K562 (cell line): ENCODE measurements around the gene PRTFDC1. TPM values are rescaled to one million over a fixed set of nuclear protein-coding genes. Genes with fewer than 3 reads are reported as not detected.

Experiments
- ATAC-seq: fragments of 200-7000 bp; cut with Tn5 transposase; 3 replicates; pipeline ENCODE4 v1.9.1; 2020; ENCODE audit warnings: moderate library complexity
- BruUV-seq: library from RNA; stranded (reverse); fragments of 400-500 nt; replicated peaks from 2 replicates; lab custom pipeline; 2021; lab: Mats Ljungman, UMichigan
- CTCF ChIA-PET: fragments of 300-600 bp; formaldehyde crosslinking; extraction: SDS; loops from one replicate; lab custom pipeline; 2021; ENCODE audit warnings: low intra/inter-chr PET ratio; lab: Yijun Ruan, JAX
- POLR2A ChIA-PET: fragments of 300-600, 350-650 bp; sonication (Branson Sonifier 250); formaldehyde crosslinking; extraction: SDS; loops from one replicate; lab custom pipeline; 2021; ENCODE audit warnings: antibody characterized with exemption, inconsistent platforms; lab: Yijun Ruan, JAX
- DNase-seq, 4 experiments: peaks; one replicate each; pipeline versions ENCODE4 v3.0.0 to v3.0.0-alpha.2; 2011 to 2018; ENCODE audit warnings: low spot score in 3 of 4, mixed read lengths in 3 of 4; ENCODE audit errors: extremely low read depth in 1 of 4
- FAIRE-seq: peaks from 2 replicates; lab custom pipeline; 2011; peaks lifted over from hg19 to GRCh38; lab: Jason Lieb, UNC
- H2AFZ ChIP-seq: 2 replicates; pipeline ENCODE4 v1.6.0; 2011; ENCODE audit warnings: low read depth, low read length, control low read depth, inconsistent platforms
- H3K27ac ChIP-seq: fragments of 200-600 bp; 3 replicates; pipeline ENCODE4 v1.8.0; 2011; ENCODE audit warnings: low read depth, mild to moderate bottlenecking, control low read depth, inconsistent platforms, low read length, moderate library complexity, mixed read lengths; ENCODE audit errors: extremely low read depth
- H3K27me3 ChIP-seq, 2 experiments: fragments of 300-600 bp in 1 of 2; 2 replicates in 1 of 2; 3 replicates in 1 of 2; pipeline versions ENCODE4 v1.6.0 to v1.8.0; 2011; ENCODE audit warnings: inconsistent platforms in 2 of 2, low read length in 2 of 2, mild to moderate bottlenecking in 1 of 2, mixed read lengths in 1 of 2, moderate library complexity in 1 of 2; ENCODE audit not compliant: control insufficient read depth in 2 of 2, insufficient read depth in 2 of 2
- H3K36me3 ChIP-seq: fragments of 300-600 bp; 3 replicates; pipeline ENCODE4 v1.8.0; 2011; ENCODE audit warnings: mild to moderate bottlenecking, low read length, inconsistent platforms; ENCODE audit not compliant: control insufficient read depth, insufficient read depth
- H3K4me1 ChIP-seq, 2 experiments: fragments of 200-600 bp in 1 of 2; replicated peaks in 1 of 2; 2 replicates in 1 of 2; 3 replicates in 1 of 2; pipeline versions ENCODE4 v1.5.1 to v1.8.0; 2011; ENCODE audit warnings: inconsistent platforms in 2 of 2, low read length in 2 of 2, mild to moderate bottlenecking in 1 of 2, mixed read lengths in 1 of 2, moderate library complexity in 1 of 2; ENCODE audit not compliant: control insufficient read depth in 2 of 2, insufficient read depth in 2 of 2
- H3K4me2 ChIP-seq: 2 replicates; pipeline ENCODE4 v1.6.1; 2011; ENCODE audit warnings: low read length, control low read depth, inconsistent platforms, mixed read lengths; ENCODE audit not compliant: insufficient read depth
- H3K4me3 ChIP-seq: fragments of 200-600 bp; sonication (generic), shearing (Covaris generic); 2 replicates; pipeline ENCODE4 v1.5.1; 2016; ENCODE audit warnings: control low read depth, inconsistent platforms
- H3K79me2 ChIP-seq: fragments of 200-600 bp; 3 replicates; pipeline ENCODE4 v1.8.0; 2011; ENCODE audit warnings: low read length, inconsistent platforms; ENCODE audit not compliant: control insufficient read depth, insufficient read depth
- H3K9ac ChIP-seq, 2 experiments: 2 replicates each; pipeline versions ENCODE4 v1.6.0 to v1.6.1; 2011; ENCODE audit warnings: low read depth in 2 of 2, low read length in 2 of 2, control low read depth in 1 of 2, inconsistent platforms in 1 of 2, mild to moderate bottlenecking in 1 of 2, mixed read lengths in 1 of 2; ENCODE audit not compliant: insufficient read depth in 1 of 2
- H3K9me1 ChIP-seq: one replicate; pipeline ENCODE4 v1.6.0; 2011; ENCODE audit warnings: inconsistent platforms, mild to moderate bottlenecking, low read length, moderate library complexity; ENCODE audit not compliant: control insufficient read depth, insufficient read depth
- H3K9me3 ChIP-seq: replicated peaks from 2 replicates; pipeline ENCODE4 v1.5.1; 2011; ENCODE audit warnings: low read depth, low read length, inconsistent platforms; ENCODE audit not compliant: control insufficient read depth, insufficient read depth
- H4K20me1 ChIP-seq: replicated peaks from 2 replicates; pipeline ENCODE4 v1.6.1; 2011; ENCODE audit warnings: low read length, inconsistent platforms, mixed read lengths; ENCODE audit not compliant: control insufficient read depth, insufficient read depth
- ATF7 ChIP-seq: fragments of 450-650 bp; IDR thresholded peaks from 2 replicates; pipeline ENCODE4 v1.7.1; 2014; ENCODE audit warnings: mild to moderate bottlenecking, moderate library complexity
- CBFB ChIP-seq: sonication (generic); formaldehyde crosslinking; IDR thresholded peaks from 2 replicates; pipeline ENCODE4 v1.4.0; 2020; ENCODE audit warnings: mild to moderate bottlenecking, missing genetic modification reagents
- ELK1 ChIP-seq: sonication (generic); formaldehyde crosslinking; IDR thresholded peaks from 2 replicates; pipeline ENCODE4 v1.8.1; 2022; ENCODE audit warnings: missing genetic modification reagents
- ETV1 ChIP-seq: fragments of 450-650 bp; conservative IDR thresholded peaks from 2 replicates; pipeline ENCODE4 v1.6.1; 2016; ENCODE audit warnings: missing genetic modification characterization, control low read depth, low read depth, missing compliant biosample characterization
- GTF2B ChIP-seq: IDR thresholded peaks from 2 replicates; pipeline ENCODE4 v1.6.1; 2011; ENCODE audit not compliant: insufficient read length; ENCODE audit errors: extremely low read depth
- JUN ChIP-seq, 2 experiments: sonication (generic) in 1 of 2; formaldehyde crosslinking in 1 of 2; IDR thresholded peaks; 2 replicates each; pipeline versions ENCODE4 v1.6.1 to v1.8.0; 2012 to 2022; ENCODE audit warnings: borderline replicate concordance in 2 of 2, mild to moderate bottlenecking in 2 of 2, improper control_type of control experiment in 1 of 2, low read depth in 1 of 2, low read length in 1 of 2, missing genetic modification reagents in 1 of 2
- KLF10 ChIP-seq: fragments of 250-450 bp; sonication (Bioruptor Pico); IDR thresholded peaks from 2 replicates; pipeline ENCODE4 v1.6.1; 2021; ENCODE audit warnings: matching md5 sums
- MCM7 ChIP-seq, 2 experiments: fragments of 450-650 bp; IDR thresholded peaks; 2 replicates each; pipeline ENCODE4 v1.6.1; 2016 to 2018
- PHF21A ChIP-seq: fragments of 450-650 bp; IDR thresholded peaks from 2 replicates; pipeline ENCODE4 v1.6.1; 2017; ENCODE audit warnings: low read depth, borderline replicate concordance
- RFX5 ChIP-seq: IDR thresholded peaks from 2 replicates; pipeline ENCODE4 v1.6.1; 2011; ENCODE audit warnings: low read depth, mild to moderate bottlenecking, improper control_type of control experiment, low read length
- RHOXF2B ChIP-seq: fragments of 250-450 bp; sonication (Bioruptor Pico); conservative IDR thresholded peaks from 2 replicates; pipeline ENCODE4 v1.5.1; 2021
- SIX5 ChIP-seq, 2 experiments: IDR thresholded peaks; 2 replicates each; pipeline ENCODE4 v1.6.1; 2011; ENCODE audit warnings: low read length in 2 of 2, borderline replicate concordance in 1 of 2, low read depth in 1 of 2, mild to moderate bottlenecking in 1 of 2, moderate library complexity in 1 of 2; ENCODE audit not compliant: insufficient read depth in 1 of 2
- SLC30A9 ChIP-seq: fragments of 250-450 bp; sonication (Bioruptor Pico); IDR thresholded peaks from 2 replicates; pipeline ENCODE4 v1.8.0; 2022; ENCODE audit warnings: mild to moderate bottlenecking, moderate library complexity
- TOE1 ChIP-seq, 2 experiments: fragments of 450-650 bp in 1 of 2; sonication (generic) in 1 of 2; formaldehyde crosslinking in 1 of 2; IDR thresholded peaks; 2 replicates each; pipeline versions ENCODE4 v1.7.1 to v1.8.0; 2016 to 2022; ENCODE audit warnings: borderline replicate concordance in 2 of 2, mild to moderate bottlenecking in 2 of 2, antibody characterized with exemption in 1 of 2, inconsistent platforms in 1 of 2, low read depth in 1 of 2, missing genetic modification reagents in 1 of 2, moderate library complexity in 1 of 2
- VEZF1 ChIP-seq: fragments of 200-800 bp; sonication (Bioruptor generic); IDR thresholded peaks from 2 replicates; pipeline ENCODE4 v1.6.1; 2017; ENCODE audit warnings: missing genetic modification characterization, missing compliant biosample characterization
- ZNF699 ChIP-seq: fragments of 250-450 bp; sonication (Bioruptor Pico); IDR thresholded peaks from 2 replicates; pipeline ENCODE4 v1.8.0; 2021; ENCODE audit warnings: mild to moderate bottlenecking, moderate library complexity; ENCODE audit not compliant: insufficient replicate concordance
- in situ Hi-C: fragments of 300-500 bp; cut with MboI; formaldehyde crosslinking; loops from 4 replicates; pipeline ENCODE4 v1.15.0; 2018; ENCODE audit warnings: inconsistent platforms, mixed read lengths
- intact Hi-C: fragments of 100-400 bp; cut with micrococcal nuclease; formaldehyde crosslinking; loops from 2 replicates; pipeline ENCODE4 v1.14.2; 2022
- polyA plus RNA-seq, 8 experiments: library from polyadenylated mRNA; depleted of rRNA in 4 of 8; stranded (reverse) in 5 of 8; unstranded in 3 of 8; fragments of >200 nt; fragmentation: Nextera tagmentation in 2 of 8; fragmentation: Illumina TruSeq in 1 of 8; extraction: Ambion mirVana in 2 of 8; extraction: Trizol in 1 of 8; gene quantifications; 2 replicates each; pipeline versions ENCODE4 v1.2.1 to v1.2.3, GENCODE V29; 2011 to 2014; ENCODE audit warnings: inconsistent platforms in 1 of 8, missing spikeins in 1 of 8
- total RNA-seq, 7 experiments: library from RNA; depleted of rRNA in 6 of 7; stranded (reverse); fragments of >200 nt in 6 of 7; fragmentation: Illumina TruSeq in 2 of 7; extraction: Trizol in 2 of 7; gene quantifications; 2 replicates each; pipeline versions ENCODE4 v1.2.1 to v1.2.3, GENCODE V29; 2011 to 2021; ENCODE audit warnings: low replicate concordance in 1 of 7

PRTFDC1 gene
- total and polyA plus RNA-seq, 9 of the 15 experiments (the other 6 are each of a cell fraction or from before 2014, with no cell fraction given) = 7.0 to 27.6 (median 10.0) TPM

GRCh38 chr10:24806262-24806661, 146.1 kb downstream of the PRTFDC1 start (continued):
- TF ChIP-seq SIX5 (IDR thresholded peaks at IDR 0.05; ENCODE audit: borderline replicate concordance in 1 of 2, insufficient read depth in 1 of 2, low read depth in 1 of 2, low read length in 2 of 2) = no peak
- no peak for TF ChIP-seq ETV1 (tag)
- TF ChIP-seq CBFB = no peak

- H3K4me1 ChIP-seq = no peaks in the 10 kb centered on the region
- no peak overlapping the region for H2AFZ ChIP-seq
- no peak for ATAC-seq
- BruUV-seq = no TSS peak
- CTCF ChIA-PET = no interaction called here
- H3K9me1 ChIP-seq = no peaks in the 10 kb centered on the region
- DNase-seq = no peak
- intact Hi-C loops (no loop called here), in situ Hi-C loops (no loop called here)
- H4K20me1 ChIP-seq = no peaks in the 10 kb centered on the region
- H3K9me3 ChIP-seq = no peaks in the 10 kb centered on the region
- H3K4me2 ChIP-seq = no peak overlapping the region
- no peak for FAIRE-seq
- no peaks in the 10 kb centered on the region for H3K36me3 ChIP-seq
- no peak overlapping the region for H3K4me3 ChIP-seq
- POLR2A ChIA-PET = interaction anchor here (0.6 kb wide), 1 partner anchor 329 kb away, joined by 3 read pairs; no protein-coding TSS in a partner anchor
- no peaks in the 10 kb centered on the region for H3K27me3 ChIP-seq
- no peak overlapping the region for H3K9ac ChIP-seq
- H3K79me2 ChIP-seq = no peaks in the 10 kb centered on the region
- no peak overlapping the region for H3K27ac ChIP-seq
- TF ChIP-seq GTF2B (no peak), ZNF699 (CRISPR knock-in tag) (no peak), SLC30A9 (no peak), JUN (IDR thresholded peaks at IDR 0.05; ENCODE audit: borderline replicate concordance, low read depth, low read length) (no peak), JUN (CRISPR knock-in tag; IDR thresholded peaks at IDR 0.05; ENCODE audit: borderline replicate concordance) (no peak), TOE1 (IDR thresholded peaks at IDR 0.05; ENCODE audit: borderline replicate concordance) (no peak), TOE1 (CRISPR knock-in tag; IDR thresholded peaks at IDR 0.05; ENCODE audit: borderline replicate concordance, low read depth) (no peak), ATF7 (no peak), VEZF1 (CRISPR knock-in tag) (no peak), PHF21A (no peak), ELK1 (no peak), RHOXF2B (CRISPR knock-in tag) (no peak), RFX5 (no peak), MCM7 (IDR thresholded peaks at IDR 0.05) (no peak), SIX5 (IDR thresholded peaks at IDR 0.05; ENCODE audit: borderline replicate concordance in 1 of 2, insufficient read depth in 1 of 2, low read depth in 1 of 2, low read length in 2 of 2) (no peak), KLF10 (CRISPR knock-in tag) (no peak)
Measured at GRCh38 chr10:24804956-24805355, 147.4 kb downstream of the PRTFDC1 start.
